ENCODE results near the gene PSMA5. TPM values are rescaled to one million over a fixed set of nuclear protein-coding genes. Genes with fewer than 3 reads are reported as not detected.

The PSMA5 gene
- total RNA-seq, 4 donors from 2014 or later, result 63.5 to 82.5 (median 78.2) TPM

- Histone ChIP-seq H3K36me3 (peaks cover 3 to 50% of the 10 kb centered on the region in 2 donors), H3K27ac (peak overlapping the region; percentile 35 to 81 (median 68)), H3K4me3 (no peak overlapping the region), H3K27me3 (no peaks in the 10 kb centered on the region), H3K9me3 (no peaks in the 10 kb centered on the region), H3K4me1 (peaks cover 23 to 31% of the 10 kb centered on the region in 2 donors)
- TF ChIP-seq POLR2A (IDR thresholded peaks at IDR 0.05) (no peak), CTCF (IDR thresholded peaks at IDR 0.05 in 4 of 5, conservative IDR thresholded peaks at IDR 0.05 in 1 of 5) (no peak)
- DNase-seq, result no peak
- intact Hi-C loops (cut with DNase I; ENCODE audit: low total_unique reads) (no loop called here), in situ Hi-C loops (cut with MboI; ENCODE audit: low sequenced_read_pairs in 4 of 4) (loop anchor here in 3 of 4 donors (5.0 to 10.0 kb wide), 4 partner anchors 60 to 140 kb away; no protein-coding TSS in a partner anchor)
- no peak for ATAC-seq
These were observed 21.4 kb downstream of the PSMA5 start for GRCh38 chr1:109404838-109405237.

- in situ Hi-C loops (cut with MboI; ENCODE audit: low sequenced_read_pairs in 4 of 4), result loop anchor here in 3 of 4 donors (5.0 to 10.0 kb wide), 4 partner anchors 57 to 137 kb away; no protein-coding TSS in a partner anchor
- peaks cover 33 to 49% of the 10 kb centered on the region in 2 donors for H3K4me1 ChIP-seq
- intact Hi-C loops (cut with DNase I; ENCODE audit: low total_unique reads), result loop anchor here (2.0 kb wide), 1 partner anchor 65 kb away; the partner anchor contains the start of gene SYPL2
These were observed 24.2 kb downstream of the PSMA5 start for GRCh38 chr1:109402025-109402424.

GRCh38 chr1:109400035-109400655 is 26.1 kb downstream of the PSMA5 start:
- Histone ChIP-seq H3K36me3 (peaks cover 0 to 10% of the 10 kb centered on the region in 2 donors), H3K9me3 (no peaks in the 10 kb centered on the region), H3K27ac (peak overlapping the region in 2 of 4 donors; percentile 81 to 82), H3K4me1 (peaks cover 45 to 64% of the 10 kb centered on the region in 2 donors), H3K4me3 (no peak overlapping the region), H3K27me3 (no peaks in the 10 kb centered on the region)
- TF ChIP-seq POLR2A (IDR thresholded peaks at IDR 0.05) (no peak), CTCF (IDR thresholded peaks at IDR 0.05 in 4 of 5, conservative IDR thresholded peaks at IDR 0.05 in 1 of 5) (no peak)
- no peak for DNase-seq
- ATAC-seq, result no peak
- intact Hi-C loops (cut with DNase I; ENCODE audit: low total_unique reads), result no loop called here
- in situ Hi-C loops (cut with MboI; ENCODE audit: low sequenced_read_pairs in 4 of 4), result loop anchor here in 3 of 4 donors (5.0 to 10.0 kb wide), 4 partner anchors 55 to 135 kb away; no protein-coding TSS in a partner anchor

More at GRCh38 chr1:109402025-109402424, 24.2 kb downstream of the PSMA5 start:
- Histone ChIP-seq H3K4me3 (no peak overlapping the region), H3K9me3 (no peaks in the 10 kb centered on the region), H3K27me3 (no peaks in the 10 kb centered on the region), H3K36me3 (peaks cover 0 to 22% of the 10 kb centered on the region in 2 donors), H3K27ac (peak overlapping the region; percentile 77 to 82 (median 80))
- peak; percentile 46 to 56 for TF ChIP-seq POLR2A (IDR thresholded peaks at IDR 0.05)
- TF ChIP-seq CTCF (IDR thresholded peaks at IDR 0.05 in 4 of 5, conservative IDR thresholded peaks at IDR 0.05 in 1 of 5), result no peak
- DNase-seq, result no peak
- peak; percentile 44 to 72 for ATAC-seq

GRCh38 chr1:109399326-109399957 is 26.8 kb downstream of the PSMA5 start:
- Histone ChIP-seq H3K36me3 (peaks cover 0 to 10% of the 10 kb centered on the region in 2 donors), H3K4me1 (peaks cover 43 to 64% of the 10 kb centered on the region in 2 donors), H3K27me3 (no peaks in the 10 kb centered on the region), H3K4me3 (no peak overlapping the region), H3K9me3 (no peaks in the 10 kb centered on the region), H3K27ac (peak overlapping the region in 3 of 4 donors; percentile 81 to 86 (median 82))
- DNase-seq (no peak), ATAC-seq (no peak)
- TF ChIP-seq CTCF (IDR thresholded peaks at IDR 0.05 in 4 of 5, conservative IDR thresholded peaks at IDR 0.05 in 1 of 5) (peak; percentile 70 to 77 (median 75)), POLR2A (IDR thresholded peaks at IDR 0.05) (no peak)
- in situ Hi-C loops (cut with MboI; ENCODE audit: low sequenced_read_pairs in 4 of 4), result loop anchor here in 2 of 4 donors (5.0 to 10.0 kb wide), 2 partner anchors 115 to 122 kb away; partner anchors contain the start of gene PSRC1 (in 1 of the 2)
- intact Hi-C loops (cut with DNase I; ENCODE audit: low total_unique reads), result loop anchor here (1.0 to 10.0 kb wide), 3 partner anchors 37 to 295 kb away; no protein-coding TSS in a partner anchor

All from gastrocnemius medialis (tissue), 4 donors.